ENCODE results near the gene CLDN14.

- TF ChIP-seq TAF1 (IDR thresholded peaks at IDR 0.05; ENCODE audit: low read depth, low read length), result no peak
- no peak for TF ChIP-seq POLR2A (IDR thresholded peaks at IDR 0.05; ENCODE audit: low read depth, low read length)
- TF ChIP-seq POLR2AphosphoS5 (IDR thresholded peaks at IDR 0.05; ENCODE audit: low read depth, low read length), result no peak
- TF ChIP-seq SPI1 (IDR thresholded peaks at IDR 0.05; ENCODE audit: low read depth, low read length), result no peak
These were observed 28.4 kb downstream of the CLDN14 start for GRCh38 chr21:36451506-36451905.
